Ovary (tissue), 10 donors: ENCODE data around the gene TMEM63A. TPM values are rescaled to one million over a fixed set of nuclear protein-coding genes. Genes with fewer than 3 reads are reported as not detected.
"Not testable (repeated sequence)": the region's sequence is repeated elsewhere in the genome, so short reads cannot be mapped to it uniquely, and the experiment has no call there.

Experiments
- DNase-seq, 5 donors: peaks; one replicate each; pipeline ENCODE4 v3.0.0-alpha.2; 2019 to 2020
- H3K27ac ChIP-seq, 2 donors: fragments of 200-600 bp; one replicate each; pipeline versions ENCODE4 v1.5.1 to v1.8.0; 2019 to 2022
- H3K27me3 ChIP-seq: fragments of 200-600 bp; one replicate; pipeline ENCODE4 v1.8.0; 2022
- H3K36me3 ChIP-seq: fragments of 200-600 bp; sonication (generic); one replicate; pipeline ENCODE4 v1.5.1; 2019
- H3K4me1 ChIP-seq: one replicate; pipeline ENCODE4 v1.8.1; 2013; ENCODE audit warnings: mild to moderate bottlenecking, moderate library complexity; ENCODE audit not compliant: insufficient read depth
- H3K4me3 ChIP-seq: fragments of 200-600 bp; sonication (generic); one replicate; pipeline ENCODE4 v1.5.1; 2017
- H3K9me3 ChIP-seq, 2 donors: fragments of 200-600 bp in 1 of 2; sonication (generic) in 1 of 2; one replicate each; pipeline versions ENCODE4 v1.5.1 to v1.8.1; 2013 to 2019; ENCODE audit warnings: mild to moderate bottlenecking in 1 of 2, moderate library complexity in 1 of 2
- EP300 ChIP-seq: sonication (generic); formaldehyde crosslinking; IDR thresholded peaks from one replicate; pipeline ENCODE4 v1.6.1; 2017; ENCODE audit warnings: antibody characterized with exemption
- POLR2A ChIP-seq: fragments of 450-650 bp; IDR thresholded peaks from one replicate; pipeline ENCODE4 v1.6.1; 2017; ENCODE audit warnings: antibody characterized with exemption, mild to moderate bottlenecking, moderate library complexity
- WGBS, 3 donors: extraction: QIAGEN DNeasy Blood & Tissue Kit in 1 of 3; methylation state at CpG; one replicate each; pipeline versions ENCODE4 v1.1.5 to v1.1.7; 2013 to 2017; 5-methylcytosine and 5-hydroxymethylcytosine counted together
- intact Hi-C, 4 donors: fragments of 100-400 bp; cut with DNase I; formaldehyde crosslinking; loops; one replicate each; pipeline versions ENCODE4 v1.11.0 to v1.15.1; 2022 to 2023
- long read RNA-seq, 3 donors: library from polyadenylated mRNA in 2 of 3; unstranded in 2 of 3; transcript quantifications; one replicate each; pipeline ENCODE4 v2.0.0 and lab custom pipeline, GENCODE V29; 2021 to 2026
- polyA plus RNA-seq, 2 donors: library from polyadenylated mRNA; stranded (reverse); fragments of 200-250 nt in 1 of 2; fragments of 350-450 nt in 1 of 2; fragmentation: Illumina TruSeq in 1 of 2; extraction: RNeasy Lipid Tissue Mini Kit (QIAGEN cat#74804) in 1 of 2; gene quantifications; one replicate each; pipeline ENCODE4 v1.2.3, GENCODE V29; 2013 to 2014
- total RNA-seq, 7 donors: library from RNA; depleted of rRNA in 2 of 7; stranded (reverse); fragments of >200 nt in 2 of 7; fragmentation: NEBNext Ultra II Directional in 3 of 7; extraction: Animal tissue kit (Norgen Biotek cat#: 25700) in 3 of 7; gene quantifications; one replicate each; pipeline versions ENCODE4 v1.1.0 to v1.2.4, GENCODE V29; 2016 to 2023
- TF ChIP-seq, protein P1 (sequence below), 3 donors: fragments of 450-650 bp in 2 of 3; fragments of 200-600 bp in 1 of 3; IDR thresholded peaks; one replicate each; pipeline versions ENCODE4 v1.5.1 to v1.8.0; 2016 to 2022; ENCODE audit warnings: antibody characterized with exemption in 3 of 3, mild to moderate bottlenecking in 1 of 3
- donor health status: DM: no; HTN: no; CAD: no; lungs with moderate emphysema.
- donor health status: DM: no; HTN: no; CAD: no.
- donor health status: Bipolar disorder and iron deficiency.
- donor health status: DM: yes; HTN: yes; CAD: no.
- donor health status: DM: no; HTN: no; CAD: no.
- donor health status: DM: yes; HTN: yes; CAD: no.

Gene TMEM63A
- 10 to 100 TPM; 42.4 to 82.8 (median 65.5) TPM for total RNA-seq
- 10 to 100 TPM; 29.6 to 36.2 TPM for polyA plus RNA-seq
- long read RNA-seq, donor 1, full-length matches to known transcripts, result 3 of 48 reads
- long read RNA-seq, donor 1, partial matches to known transcripts, result 24 of 48 reads
- long read RNA-seq, donor 1, other reads (novel, unspliced or antisense), result 21 of 48 reads
- long read RNA-seq, donor 2, result 0 reads
- long read RNA-seq, donor 3, full-length matches to known transcripts, result 5 of 49 reads
- long read RNA-seq, donor 3, partial matches to known transcripts, result 17 of 49 reads
- long read RNA-seq, donor 3, other reads (novel, unspliced or antisense), result 27 of 49 reads

- TF ChIP-seq, protein P1, sequence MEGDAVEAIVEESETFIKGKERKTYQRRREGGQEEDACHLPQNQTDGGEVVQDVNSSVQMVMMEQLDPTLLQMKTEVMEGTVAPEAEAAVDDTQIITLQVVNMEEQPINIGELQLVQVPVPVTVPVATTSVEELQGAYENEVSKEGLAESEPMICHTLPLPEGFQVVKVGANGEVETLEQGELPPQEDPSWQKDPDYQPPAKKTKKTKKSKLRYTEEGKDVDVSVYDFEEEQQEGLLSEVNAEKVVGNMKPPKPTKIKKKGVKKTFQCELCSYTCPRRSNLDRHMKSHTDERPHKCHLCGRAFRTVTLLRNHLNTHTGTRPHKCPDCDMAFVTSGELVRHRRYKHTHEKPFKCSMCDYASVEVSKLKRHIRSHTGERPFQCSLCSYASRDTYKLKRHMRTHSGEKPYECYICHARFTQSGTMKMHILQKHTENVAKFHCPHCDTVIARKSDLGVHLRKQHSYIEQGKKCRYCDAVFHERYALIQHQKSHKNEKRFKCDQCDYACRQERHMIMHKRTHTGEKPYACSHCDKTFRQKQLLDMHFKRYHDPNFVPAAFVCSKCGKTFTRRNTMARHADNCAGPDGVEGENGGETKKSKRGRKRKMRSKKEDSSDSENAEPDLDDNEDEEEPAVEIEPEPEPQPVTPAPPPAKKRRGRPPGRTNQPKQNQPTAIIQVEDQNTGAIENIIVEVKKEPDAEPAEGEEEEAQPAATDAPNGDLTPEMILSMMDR (IDR thresholded peaks at IDR 0.05), result peak; percentile 20 to 58 (median 58)
- peak; percentile 41 for TF ChIP-seq POLR2A
- no peak for TF ChIP-seq EP300
- 0 to 1% (median 0%) methylated on average over 50 to 64 of the region's 64 CpGs for WGBS, 3 donors
- Histone ChIP-seq H3K27ac (peak within 1 kb of the TSS; percentile 71 to 85), H3K27me3 (no peaks in the 10 kb centered on the region), H3K4me1 (peaks cover 15% of the 10 kb centered on the region), H3K4me3 (peak within 1 kb of the TSS; percentile 95), H3K36me3 (no peaks in the 10 kb centered on the region), H3K9me3 (no peaks in the 10 kb centered on the region)
- DNase-seq, result peak; percentile 93 to 96 (median 94)
- intact Hi-C loops, result loop anchor here in 1 of 4 donors (10.0 kb wide), 1 partner anchor 107 kb away; the partner anchor contains the start of gene SRP9
Observed at GRCh38 chr1:225881959-225882693, at the start of gene TMEM63A. Gene TMEM63A (minus strand): TSS chr1:225882380. CDS start chr1:225877580, 4,800 bp downstream.

DNA sequence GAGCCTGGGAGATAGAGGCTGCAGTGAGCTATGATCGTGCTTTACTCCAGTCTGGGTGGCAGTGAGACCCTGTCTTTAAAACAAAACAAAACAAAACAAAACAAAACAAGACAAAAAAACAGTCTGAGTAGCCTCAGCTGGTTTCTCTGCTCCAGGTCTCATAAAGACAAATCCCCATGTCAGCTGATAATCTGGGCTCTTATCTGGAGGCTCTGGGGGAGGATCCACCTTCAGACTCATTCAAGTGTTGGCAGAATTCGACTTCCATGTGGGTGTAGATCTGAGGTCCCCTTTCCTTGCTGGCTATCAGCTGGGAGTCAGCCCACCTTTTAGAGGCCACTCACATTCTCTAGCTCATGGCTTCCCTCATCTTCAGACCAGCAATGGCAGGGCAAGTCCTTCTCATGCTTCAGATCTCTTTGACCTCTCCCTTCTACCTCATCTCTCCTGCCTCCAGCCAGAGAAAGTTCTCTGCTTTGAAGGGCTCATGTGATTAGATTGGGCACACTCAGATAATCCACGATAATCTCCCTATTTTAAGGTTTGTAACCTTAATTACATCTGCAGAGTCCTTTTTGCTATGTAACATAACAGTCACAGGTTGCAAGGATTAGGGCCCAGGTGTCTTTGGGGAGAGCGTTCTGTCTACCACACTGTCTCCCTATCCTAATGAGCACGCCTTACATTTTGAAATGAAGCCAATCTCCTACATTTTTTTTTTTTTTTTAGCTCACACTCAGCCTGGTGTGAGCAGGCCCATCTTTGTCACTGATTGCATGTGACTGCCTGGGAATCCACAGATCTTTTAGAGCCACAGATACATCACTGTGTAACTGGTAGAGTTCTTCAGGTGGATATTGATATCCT lies 49.3 kb upstream of the TMEM63A start:
- no peak for TF ChIP-seq POLR2A
- Histone ChIP-seq H3K4me1 (no peaks in the 10 kb centered on the region), H3K4me3 (no peak overlapping the region), H3K27ac (no peak overlapping the region), H3K36me3 (no peaks in the 10 kb centered on the region), H3K27me3 (no peaks in the 10 kb centered on the region), H3K9me3 (no peaks in the 10 kb centered on the region)
- 57 to 65% (median 59%) methylated on average over 5 of the region's 5 CpGs for WGBS, 3 donors
- no peak for DNase-seq
- intact Hi-C loops, result no loop called here

- H3K4me3 ChIP-seq, result no peak overlapping the region
Observed at GRCh38 chr1:225930566-225930965, 48.4 kb upstream of the TMEM63A start.

DNA sequence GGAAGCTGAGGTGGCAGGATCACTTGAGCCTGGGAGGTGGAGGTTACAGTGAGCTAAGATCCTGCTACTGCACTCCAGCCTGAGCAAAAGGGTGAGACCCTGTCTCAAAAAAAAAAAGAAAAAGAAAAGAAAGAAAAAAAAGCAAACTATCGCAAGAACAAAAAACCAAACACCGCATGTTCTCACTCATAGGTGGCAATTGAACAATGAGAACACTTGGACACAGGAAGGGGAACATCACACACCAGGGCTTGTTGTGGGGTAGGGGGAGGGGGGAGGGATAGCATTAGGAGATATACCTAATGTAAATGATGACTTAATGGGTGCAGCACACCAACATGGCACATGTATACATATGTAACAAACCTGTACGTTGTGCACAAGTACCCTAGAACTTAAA lies 47.3 kb upstream of the TMEM63A start:
- H3K27ac ChIP-seq, intact Hi-C loops, H3K4me3 ChIP-seq, H3K9me3 ChIP-seq, H3K4me1 ChIP-seq, H3K36me3 ChIP-seq, DNase-seq, H3K27me3 ChIP-seq: not testable (repeated sequence)
- 97 to 100% (median 97%) methylated on average over 3 of the region's 3 CpGs for WGBS, 3 donors

More at GRCh38 chr1:225930566-225930965, 48.4 kb upstream of the TMEM63A start:
- intact Hi-C loops, result no loop called here
- TF ChIP-seq POLR2A (no peak), EP300 (no peak)
- Histone ChIP-seq H3K36me3 (no peaks in the 10 kb centered on the region), H3K27me3 (no peaks in the 10 kb centered on the region), H3K9me3 (no peaks in the 10 kb centered on the region), H3K4me1 (no peaks in the 10 kb centered on the region), H3K27ac (no peak overlapping the region)
- WGBS, 3 donors, result 79 to 86% (median 83%) methylated on average over 2 of the region's 2 CpGs
- DNase-seq, result no peak

DNA sequence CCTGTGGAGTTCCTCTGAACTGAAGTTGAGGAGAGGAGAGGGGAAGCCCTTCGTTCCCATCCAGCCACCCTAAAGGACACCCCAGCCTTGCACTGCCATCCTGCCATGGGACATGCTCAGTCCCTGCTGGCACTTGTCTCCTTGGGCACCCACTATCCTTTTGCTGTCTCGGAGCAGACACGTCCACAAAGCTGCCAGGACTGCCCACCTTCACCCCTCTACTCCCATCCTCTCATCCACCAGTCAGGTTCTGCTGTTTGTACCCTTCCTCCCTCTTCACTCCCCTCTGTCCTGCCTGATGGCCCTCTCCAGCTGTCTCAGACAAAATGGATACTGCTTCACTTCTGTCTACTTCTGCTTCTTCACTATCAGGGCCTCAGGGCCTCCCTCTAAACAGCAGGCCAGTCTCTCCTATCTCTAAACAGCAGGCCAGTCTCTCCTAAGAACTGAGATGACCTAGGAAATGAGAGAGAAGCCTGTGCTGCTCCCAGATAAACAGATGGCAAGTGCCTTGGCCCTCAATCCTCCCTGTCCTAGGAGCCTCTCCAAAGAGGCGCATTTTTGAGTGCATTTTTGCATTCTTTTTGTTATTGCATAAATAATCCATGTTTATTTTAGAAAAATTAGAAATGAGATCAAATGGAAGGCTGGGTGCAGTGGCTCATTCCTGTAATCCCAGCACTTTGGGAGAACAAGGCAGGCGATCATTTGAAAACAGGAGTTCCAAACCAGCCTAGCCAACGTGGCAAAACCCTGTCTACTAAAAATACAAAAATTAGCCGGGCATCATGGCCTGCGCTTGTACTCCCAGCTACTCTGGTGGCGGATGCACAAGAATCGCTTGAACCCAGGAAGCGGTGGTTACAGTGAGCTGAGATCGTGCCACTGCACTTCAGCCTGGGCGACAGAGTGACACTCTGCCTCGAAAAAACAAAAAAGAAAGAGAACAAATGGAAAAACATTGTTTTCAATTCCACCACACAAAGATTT lies 46.3 kb upstream of the TMEM63A start:
- intact Hi-C loops, result no loop called here
- 85 to 90% (median 86%) methylated on average over 14 of the region's 14 CpGs for WGBS, 3 donors
- H3K36me3 ChIP-seq, result no peaks in the 10 kb centered on the region

More for the DNA sequence above, 46.3 kb upstream of the TMEM63A start:
- Histone ChIP-seq H3K4me1 (no peaks in the 10 kb centered on the region), H3K4me3 (no peak overlapping the region), H3K27me3 (no peaks in the 10 kb centered on the region), H3K9me3 (no peaks in the 10 kb centered on the region), H3K27ac (no peak overlapping the region)
- DNase-seq, result no peak
- TF ChIP-seq, protein P1 (IDR thresholded peaks at IDR 0.05), result no peak
- TF ChIP-seq EP300 (no peak), POLR2A (no peak)
